Fibroblast of skin of scalp (primary cell): ENCODE data around the gene MUC2.

Experiments
- DNase-seq: peaks from one replicate; pipeline ENCODE4 v3.0.0-alpha.2; 2013

MUC2 gene

GRCh38 chr11:1051356-1052132 lies 23.1 kb upstream of the MUC2 start:
- DNase-seq: no peak

- DNase-seq: no peak
Measured at GRCh38 chr11:1052133-1053011, 22.3 kb upstream of the MUC2 start.

DNA sequence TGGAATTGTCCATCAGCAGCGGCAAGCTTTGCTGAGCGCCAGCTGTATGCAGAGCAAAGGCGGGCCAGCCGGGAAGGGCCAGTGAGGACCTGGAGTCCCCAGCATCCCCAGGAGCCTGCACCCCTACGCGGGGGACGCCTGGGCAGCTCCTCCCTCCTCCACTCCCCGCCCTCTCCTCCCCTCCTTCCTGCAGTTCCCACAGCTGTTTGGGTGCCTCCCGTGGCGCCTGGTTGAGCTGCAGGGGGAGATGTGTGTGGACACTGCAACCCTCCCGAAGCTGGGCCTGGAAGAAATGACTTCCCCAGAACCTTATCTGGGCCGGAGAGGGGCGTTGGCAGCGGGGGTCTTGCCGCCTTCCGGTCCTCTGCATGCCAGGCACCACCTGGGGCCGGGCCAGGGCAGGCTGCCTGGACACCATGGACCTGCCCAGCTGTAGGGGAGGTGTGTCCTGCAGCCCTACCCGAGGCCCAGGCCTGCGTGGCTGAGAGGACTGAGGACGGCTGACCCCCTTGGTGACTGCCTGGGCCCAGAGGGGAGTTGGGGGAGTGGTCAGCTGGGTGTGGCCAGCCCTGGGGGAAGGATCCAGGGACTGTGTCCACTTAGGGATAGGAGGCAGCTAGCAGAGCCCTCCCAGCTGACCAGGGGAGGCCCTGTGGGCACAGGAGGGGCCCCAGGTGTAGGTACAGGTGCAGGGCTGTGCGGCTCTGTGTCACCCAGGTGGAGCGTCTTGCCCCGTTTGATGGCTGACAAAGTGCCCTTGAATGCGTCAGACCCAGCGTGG lies 21.4 kb upstream of the MUC2 start:
- no peak for DNase-seq

DNA sequence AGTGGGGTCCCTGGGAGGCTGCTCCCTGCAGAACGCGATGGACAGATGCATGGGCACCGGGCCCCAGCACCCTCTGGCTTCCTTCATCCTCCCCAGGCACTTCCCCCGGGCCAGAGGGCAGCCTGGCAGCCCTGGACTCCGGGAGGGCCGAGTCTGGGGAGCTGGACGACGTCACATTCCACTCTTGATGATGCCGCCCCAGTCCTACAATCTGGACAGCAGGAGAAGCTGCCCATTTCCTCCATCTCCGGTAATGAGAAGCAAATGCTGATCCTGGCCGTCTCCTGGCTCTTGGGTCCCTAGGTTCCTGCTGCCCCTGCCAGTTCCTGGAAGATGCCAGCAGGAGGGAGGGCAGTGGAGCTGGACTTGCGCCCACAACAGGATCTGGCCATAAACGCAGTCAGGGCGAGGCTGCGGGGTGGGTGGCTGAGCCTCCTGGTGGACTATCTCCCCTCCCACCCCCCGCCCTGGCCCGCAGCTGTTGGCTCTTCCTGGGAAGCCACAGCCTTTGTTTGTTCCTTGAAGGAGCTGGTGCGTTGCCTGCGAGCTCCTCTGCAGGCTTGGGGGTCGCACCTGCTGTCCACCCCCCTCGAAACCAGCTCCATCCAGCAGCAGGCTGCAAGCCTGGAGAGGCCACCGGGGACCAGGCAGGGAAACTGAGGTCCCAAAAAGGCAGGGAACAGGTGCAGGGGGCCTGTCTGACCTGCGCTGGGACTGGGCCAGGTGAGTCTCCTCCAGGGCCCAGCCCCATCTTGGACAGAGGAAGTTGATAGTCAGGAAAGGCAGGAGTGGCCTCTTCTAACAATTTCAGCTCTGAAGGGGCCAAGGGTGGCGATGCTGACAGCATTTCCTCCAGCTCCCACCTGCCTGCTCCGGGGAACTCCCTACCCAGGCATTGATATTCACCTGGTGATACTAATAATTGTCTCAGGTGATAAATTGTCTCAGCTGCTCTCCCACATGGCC lies 20.2 kb upstream of the MUC2 start:
- DNase-seq: no peak

DNA sequence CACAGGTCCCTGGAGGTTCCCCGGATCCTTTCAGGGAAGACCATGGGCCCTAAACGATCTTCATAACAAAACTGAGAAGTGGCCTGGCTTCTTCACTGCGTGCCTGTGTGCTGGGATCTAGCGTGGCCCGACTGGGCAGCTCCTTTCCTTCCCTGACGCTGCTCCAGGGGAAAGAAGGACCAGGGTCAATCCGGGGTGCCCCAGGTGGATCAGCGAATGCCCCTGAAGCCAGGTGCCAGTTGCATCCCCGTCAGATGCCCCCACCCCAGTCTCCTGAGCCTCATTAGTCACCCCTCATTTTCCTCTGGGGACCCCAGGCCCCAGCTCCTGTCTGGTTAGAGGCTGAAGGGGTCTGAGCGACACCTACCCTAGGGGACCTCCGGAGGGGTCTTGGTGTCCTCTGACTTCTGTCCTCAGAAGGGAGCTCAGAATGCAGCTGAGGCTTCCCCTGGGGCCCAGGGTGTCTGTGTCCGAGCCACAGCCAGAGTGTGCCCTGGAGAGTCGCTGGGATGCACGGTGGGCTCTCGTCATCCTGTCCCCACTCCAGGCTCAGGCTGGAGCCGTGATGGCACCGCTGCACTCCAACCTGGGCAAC lies 19.5 kb upstream of the MUC2 start:
- DNase-seq: no peak

- DNase-seq: no peak
Measured at GRCh38 chr11:1055990-1056771, 18.5 kb upstream of the MUC2 start.

DNA sequence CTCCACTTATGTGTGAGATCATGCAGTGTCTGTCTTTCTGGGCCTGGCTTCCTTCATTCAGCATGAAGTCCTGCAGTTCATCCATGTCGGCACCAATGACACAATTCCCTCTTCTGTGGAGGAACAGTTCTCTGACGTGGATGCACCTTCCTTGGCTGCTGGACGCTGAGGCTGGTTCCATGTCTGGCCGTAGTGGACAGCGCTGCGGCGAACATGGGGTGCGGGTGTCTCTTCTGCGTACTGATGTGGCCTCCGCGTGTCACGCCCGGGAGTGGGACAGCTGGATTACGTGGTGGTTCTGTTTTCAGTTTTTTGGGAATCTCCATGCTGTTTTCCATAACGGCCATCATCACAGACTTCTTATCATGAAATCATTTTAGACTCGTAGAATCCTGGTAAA lies 16.9 kb upstream of the MUC2 start:
- DNase-seq: no peak

DNA sequence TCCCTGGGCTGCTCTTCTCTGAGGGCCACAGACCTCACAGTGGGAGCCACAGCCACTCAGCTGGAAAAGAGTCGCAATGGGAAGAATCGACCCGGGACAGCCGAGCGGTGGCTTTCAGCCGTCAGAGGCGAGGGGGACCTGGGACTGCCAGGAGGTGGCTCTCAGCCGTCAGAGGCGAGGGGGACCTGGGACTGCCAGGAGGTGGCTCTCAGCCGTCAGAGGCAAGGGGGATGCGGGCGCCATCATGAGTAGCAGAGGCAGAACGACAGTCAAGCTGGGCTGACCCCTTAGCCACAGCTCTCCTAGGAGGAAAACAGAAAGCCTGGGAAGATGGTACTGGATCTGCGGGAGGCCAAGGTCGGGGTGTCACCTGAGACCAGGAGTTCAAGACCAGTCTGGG lies 14.9 kb upstream of the MUC2 start:
- no peak for DNase-seq

GRCh38 chr11:1060410-1060809 lies 14.3 kb upstream of the MUC2 start:
- no peak for DNase-seq

DNA sequence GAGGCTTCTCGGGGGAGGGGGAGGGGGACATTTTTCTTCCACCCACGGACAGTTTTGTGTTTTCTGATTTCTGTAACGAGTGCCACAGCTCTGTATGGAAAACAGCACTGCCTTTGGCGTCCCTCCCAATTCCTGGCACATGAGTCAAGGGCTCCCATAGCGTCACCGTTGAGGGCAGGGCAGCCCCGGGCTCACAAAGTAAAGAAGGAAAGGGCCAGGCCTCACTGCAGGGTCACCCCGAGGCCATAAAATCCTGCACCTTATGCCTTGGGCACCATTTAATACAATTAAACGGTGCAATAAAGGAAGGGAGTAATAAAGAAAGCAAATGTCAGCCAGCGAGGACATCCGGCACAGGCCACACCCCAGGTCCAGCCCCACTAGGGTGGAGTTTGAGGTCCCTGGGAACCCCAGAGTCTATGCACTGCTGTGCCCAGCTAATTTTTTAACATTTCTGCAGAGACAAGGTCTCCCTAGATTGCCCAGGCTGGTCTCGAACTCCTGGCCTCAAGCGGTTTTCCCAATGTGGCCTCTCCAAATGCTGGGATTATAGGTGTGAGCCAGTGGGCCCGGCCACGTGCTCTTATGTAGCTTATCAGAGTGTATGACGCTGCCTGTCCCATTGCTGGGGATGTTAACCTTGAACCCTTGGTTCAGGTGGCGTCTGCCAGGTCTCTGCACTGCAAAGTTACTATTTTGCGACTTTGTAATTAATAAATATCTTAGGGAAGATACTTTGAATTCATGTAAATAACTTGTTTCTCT lies 13.6 kb upstream of the MUC2 start:
- DNase-seq: peak; percentile 80

GRCh38 chr11:1062075-1062820 lies 12.4 kb upstream of the MUC2 start:
- DNase-seq: no peak

DNA sequence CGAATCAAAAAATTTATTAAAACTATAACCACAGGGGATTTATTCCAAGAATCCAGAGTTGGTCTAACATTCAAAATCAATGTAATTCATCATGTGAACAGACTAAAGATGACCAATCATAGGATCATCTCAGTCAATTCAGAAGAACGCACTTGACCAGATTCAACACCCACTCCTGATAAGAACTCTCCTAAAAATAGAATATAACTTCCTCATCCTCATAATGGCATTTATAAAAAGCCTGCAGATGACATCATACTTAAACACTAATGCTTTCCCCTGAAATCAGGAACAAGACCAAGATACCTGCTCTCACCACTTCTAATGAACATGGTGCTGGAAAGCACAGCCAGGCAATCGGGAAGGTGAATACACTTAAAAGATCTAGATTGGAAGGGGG lies 10.5 kb upstream of the MUC2 start:
- no peak for DNase-seq

- no peak for DNase-seq
Measured at GRCh38 chr11:1067812-1068496, 6.7 kb upstream of the MUC2 start.

GRCh38 chr11:1069740-1070139 lies 4.9 kb upstream of the MUC2 start:
- DNase-seq: no peak

GRCh38 chr11:1070594-1071462 lies 3.8 kb upstream of the MUC2 start:
- DNase-seq: no peak

GRCh38 chr11:1071571-1072115 lies 3.0 kb upstream of the MUC2 start:
- no peak for DNase-seq
